Measurements from ENCODE around the gene ATP1B4.

The ATP1B4 gene

DNA sequence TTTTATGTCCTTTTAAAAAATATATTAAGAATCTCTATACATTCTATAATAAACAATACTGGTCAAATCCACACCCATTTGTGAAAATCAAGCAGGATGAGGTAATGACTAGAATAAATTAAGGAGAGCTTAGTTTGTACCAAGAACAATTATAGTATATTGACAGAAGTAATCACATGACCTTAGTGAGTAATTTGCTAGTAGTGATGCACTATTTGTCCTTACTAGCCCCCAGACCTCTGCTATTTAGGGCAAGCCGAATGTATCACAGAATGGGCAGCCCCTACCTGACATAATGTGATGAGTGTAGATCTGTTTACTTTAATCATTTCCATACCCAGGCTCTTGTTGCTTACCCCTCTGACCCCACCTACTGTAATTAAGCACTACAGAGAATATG, 15.8 kb downstream of the ATP1B4 start:
- WGBS = no CpG with 5 or more reads among the region's 1 CpG
- Histone ChIP-seq H3K9ac (ENCODE audit: low read depth, low read length) (no peak overlapping the region), H3K4me1 (ENCODE audit: insufficient read depth, low read length) (peaks cover 18% of the 10 kb centered on the region), H3K4me3 (ENCODE audit: low read length) (no peak overlapping the region), H3K27me3 (ENCODE audit: insufficient read depth, low read length) (no peaks in the 10 kb centered on the region), H3K9me3 (ENCODE audit: insufficient read depth, low read depth, low read length) (no peaks in the 10 kb centered on the region), H3K27ac (ENCODE audit: low read depth, low read length) (no peak overlapping the region), H3K36me3 (ENCODE audit: insufficient read depth, low read length) (no peaks in the 10 kb centered on the region)

DNA sequence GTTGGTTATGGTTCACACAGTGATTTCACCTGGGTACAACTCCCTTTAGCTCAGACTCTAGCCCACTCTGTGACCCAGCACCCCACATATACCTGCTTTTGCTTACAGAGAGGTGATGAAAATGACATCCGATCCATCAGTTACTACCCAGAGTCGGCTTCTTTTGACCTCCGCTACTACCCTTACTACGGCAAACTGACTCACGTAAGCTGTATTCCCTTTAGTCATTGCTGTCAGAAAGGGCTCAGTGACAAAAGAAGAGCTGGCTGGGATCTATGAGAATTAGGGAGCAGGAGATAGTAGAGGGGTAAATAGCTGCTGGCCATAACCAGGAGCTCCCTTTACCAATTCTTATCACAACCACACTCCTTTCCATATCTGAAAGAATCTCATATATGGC, 16.7 kb downstream of the ATP1B4 start:
- WGBS = 97% methylated on average over 5 of the region's 5 CpGs
- no peak overlapping the region for H3K9ac ChIP-seq (ENCODE audit: low read depth, low read length)
- peaks cover 18% of the 10 kb centered on the region for H3K4me1 ChIP-seq (ENCODE audit: insufficient read depth, low read length)
- no peaks in the 10 kb centered on the region for H3K36me3 ChIP-seq (ENCODE audit: insufficient read depth, low read length)
- H3K27me3 ChIP-seq (ENCODE audit: insufficient read depth, low read length) = no peaks in the 10 kb centered on the region
- H3K4me3 ChIP-seq (ENCODE audit: low read length) = no peak overlapping the region
- H3K27ac ChIP-seq (ENCODE audit: low read depth, low read length) = no peak overlapping the region
- no peaks in the 10 kb centered on the region for H3K9me3 ChIP-seq (ENCODE audit: insufficient read depth, low read depth, low read length)

- peaks cover 18% of the 10 kb centered on the region for H3K4me1 ChIP-seq (ENCODE audit: insufficient read depth, low read length)
- no peak overlapping the region for H3K9ac ChIP-seq (ENCODE audit: low read depth, low read length)
- no peaks in the 10 kb centered on the region for H3K27me3 ChIP-seq (ENCODE audit: insufficient read depth, low read length)
- H3K9me3 ChIP-seq (ENCODE audit: insufficient read depth, low read depth, low read length) = no peaks in the 10 kb centered on the region
- H3K4me3 ChIP-seq (ENCODE audit: low read length) = no peak overlapping the region
- 83% methylated on average over 5 of the region's 6 CpGs for WGBS
- H3K36me3 ChIP-seq (ENCODE audit: insufficient read depth, low read length) = no peaks in the 10 kb centered on the region
- H3K27ac ChIP-seq (ENCODE audit: low read depth, low read length) = no peak overlapping the region
Measured at GRCh38 chrX:120379937-120380681, 18.2 kb downstream of the ATP1B4 start.

DNA sequence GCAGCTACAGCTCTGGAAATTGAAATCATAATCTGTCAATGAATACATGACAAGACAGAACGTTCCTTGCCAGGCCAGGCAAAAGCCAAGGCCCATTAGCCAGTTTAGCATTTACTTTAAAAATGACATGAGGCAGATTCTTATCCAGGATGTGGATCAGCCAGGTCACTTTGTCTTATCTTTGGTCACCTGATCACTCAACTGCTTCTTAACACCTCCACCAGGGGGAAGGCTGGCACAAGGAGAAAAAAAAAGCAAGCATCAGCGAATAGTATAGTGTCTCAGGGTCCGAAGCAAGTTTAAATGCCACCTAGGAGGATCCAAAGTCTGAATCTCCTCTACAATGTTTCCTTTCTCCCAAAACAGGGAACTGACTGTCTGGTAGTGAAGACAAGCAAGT, 18.8 kb downstream of the ATP1B4 start:
- Histone ChIP-seq H3K36me3 (ENCODE audit: insufficient read depth, low read length) (no peaks in the 10 kb centered on the region), H3K9ac (ENCODE audit: low read depth, low read length) (no peak overlapping the region), H3K4me3 (ENCODE audit: low read length) (no peak overlapping the region), H3K27ac (ENCODE audit: low read depth, low read length) (no peak overlapping the region), H3K9me3 (ENCODE audit: insufficient read depth, low read depth, low read length) (no peaks in the 10 kb centered on the region), H3K4me1 (ENCODE audit: insufficient read depth, low read length) (peaks cover 18% of the 10 kb centered on the region), H3K27me3 (ENCODE audit: insufficient read depth, low read length) (no peaks in the 10 kb centered on the region)
- 25% methylated on average over 2 of the region's 3 CpGs for WGBS

- Histone ChIP-seq H3K36me3 (ENCODE audit: insufficient read depth, low read length) (no peaks in the 10 kb centered on the region), H3K27ac (ENCODE audit: low read depth, low read length) (no peak overlapping the region), H3K9me3 (ENCODE audit: insufficient read depth, low read depth, low read length) (no peaks in the 10 kb centered on the region), H3K4me1 (ENCODE audit: insufficient read depth, low read length) (no peaks in the 10 kb centered on the region), H3K9ac (ENCODE audit: low read depth, low read length) (no peak overlapping the region), H3K27me3 (ENCODE audit: insufficient read depth, low read length) (no peaks in the 10 kb centered on the region), H3K4me3 (ENCODE audit: low read length) (no peak overlapping the region)
Measured at GRCh38 chrX:120401301-120401700, 39.4 kb downstream of the ATP1B4 start.

DNA sequence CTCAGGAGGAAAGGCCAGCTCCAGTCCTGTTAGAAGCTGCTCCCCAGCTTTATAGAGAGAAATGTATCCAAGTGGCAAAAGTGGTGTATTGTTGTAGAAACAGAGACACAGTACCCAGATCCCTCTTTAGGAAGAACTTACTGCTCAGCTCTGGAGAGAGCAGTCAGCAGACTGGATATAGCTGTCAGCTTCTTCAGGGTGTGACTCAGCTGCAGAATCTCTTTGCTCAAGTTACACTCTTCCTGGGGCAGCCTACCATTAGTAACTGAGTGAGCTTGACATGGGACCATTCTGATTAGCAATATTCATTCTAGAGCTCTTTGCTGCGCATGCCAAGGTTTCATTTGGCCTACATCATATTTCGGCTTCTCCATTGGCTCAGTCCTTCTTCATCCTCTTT, 40.5 kb downstream of the ATP1B4 start:
- WGBS = 90% methylated on average over 2 of the region's 2 CpGs
- Histone ChIP-seq H3K9ac (ENCODE audit: low read depth, low read length) (no peak overlapping the region), H3K36me3 (ENCODE audit: insufficient read depth, low read length) (no peaks in the 10 kb centered on the region), H3K27me3 (ENCODE audit: insufficient read depth, low read length) (no peaks in the 10 kb centered on the region), H3K4me1 (ENCODE audit: insufficient read depth, low read length) (no peaks in the 10 kb centered on the region), H3K27ac (ENCODE audit: low read depth, low read length) (no peak overlapping the region), H3K4me3 (ENCODE audit: low read length) (no peak overlapping the region), H3K9me3 (ENCODE audit: insufficient read depth, low read depth, low read length) (no peaks in the 10 kb centered on the region)

GRCh38 chrX:120406638-120407037, 44.7 kb downstream of the ATP1B4 start:
- H3K4me3 ChIP-seq (ENCODE audit: low read length) = no peak overlapping the region
- H3K9me3 ChIP-seq (ENCODE audit: insufficient read depth, low read depth, low read length) = no peaks in the 10 kb centered on the region; the same call in 1 of the 2 replicates
- no peak overlapping the region for H3K9ac ChIP-seq (ENCODE audit: low read depth, low read length)
- H3K27me3 ChIP-seq (ENCODE audit: insufficient read depth, low read length) = no peaks in the 10 kb centered on the region
- no peaks in the 10 kb centered on the region for H3K4me1 ChIP-seq (ENCODE audit: insufficient read depth, low read length)
- no peaks in the 10 kb centered on the region for H3K36me3 ChIP-seq (ENCODE audit: insufficient read depth, low read length)
- no peak overlapping the region for H3K27ac ChIP-seq (ENCODE audit: low read depth, low read length)
- 86% methylated on average over 5 of the region's 5 CpGs for WGBS

DNA sequence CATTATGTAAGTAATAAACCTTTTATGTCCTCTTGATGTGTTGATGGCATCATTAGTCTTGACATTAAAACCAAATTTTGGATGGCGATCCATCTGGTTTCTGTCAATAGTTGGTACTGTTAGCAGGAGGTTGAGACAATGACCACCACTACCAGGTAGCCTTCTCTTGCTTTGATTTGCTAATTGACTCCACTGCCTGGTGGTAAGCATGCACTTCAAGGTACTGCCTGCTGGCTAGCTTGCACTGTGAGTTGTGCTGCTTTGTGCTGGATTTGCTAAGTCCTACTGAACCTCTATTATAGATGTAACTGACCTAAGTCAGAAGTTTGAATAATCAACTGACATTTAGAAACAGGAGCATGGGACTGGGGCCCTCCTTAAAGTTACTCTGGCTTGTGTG, 46.3 kb downstream of the ATP1B4 start:
- no peak overlapping the region for H3K27ac ChIP-seq (ENCODE audit: low read depth, low read length)
- no peak overlapping the region for H3K4me3 ChIP-seq (ENCODE audit: low read length)
- H3K27me3 ChIP-seq (ENCODE audit: insufficient read depth, low read length) = no peaks in the 10 kb centered on the region
- H3K9me3 ChIP-seq (ENCODE audit: insufficient read depth, low read depth, low read length) = no peaks in the 10 kb centered on the region; the same call in 1 of the 2 replicates
- WGBS = 69% methylated on average over 1 of the region's 1 CpG
- H3K9ac ChIP-seq (ENCODE audit: low read depth, low read length) = no peak overlapping the region
- H3K36me3 ChIP-seq (ENCODE audit: insufficient read depth, low read length) = no peaks in the 10 kb centered on the region
- no peaks in the 10 kb centered on the region for H3K4me1 ChIP-seq (ENCODE audit: insufficient read depth, low read length)

- no peak overlapping the region for H3K9ac ChIP-seq (ENCODE audit: low read depth, low read length)
- WGBS = 95% methylated on average over 2 of the region's 2 CpGs
Measured at GRCh38 chrX:120419463-120419862, 57.6 kb downstream of the ATP1B4 start.

GRCh38 chrX:120426599-120426998, 64.7 kb downstream of the ATP1B4 start:
- H3K27me3 ChIP-seq (ENCODE audit: insufficient read depth, low read length) = no peaks in the 10 kb centered on the region
- H3K4me1 ChIP-seq (ENCODE audit: insufficient read depth, low read length) = no peaks in the 10 kb centered on the region
- no peak overlapping the region for H3K4me3 ChIP-seq (ENCODE audit: low read length)
- H3K9ac ChIP-seq (ENCODE audit: low read depth, low read length) = no peak overlapping the region
- H3K9me3 ChIP-seq (ENCODE audit: insufficient read depth, low read depth, low read length) = no peaks in the 10 kb centered on the region
- no peak overlapping the region for H3K27ac ChIP-seq (ENCODE audit: low read depth, low read length)
- H3K36me3 ChIP-seq (ENCODE audit: insufficient read depth, low read length) = no peaks in the 10 kb centered on the region

More at GRCh38 chrX:120419463-120419862, 57.6 kb downstream of the ATP1B4 start:
- Histone ChIP-seq H3K4me1 (ENCODE audit: insufficient read depth, low read length) (no peaks in the 10 kb centered on the region), H3K27ac (ENCODE audit: low read depth, low read length) (no peak overlapping the region), H3K9me3 (ENCODE audit: insufficient read depth, low read depth, low read length) (no peaks in the 10 kb centered on the region), H3K27me3 (ENCODE audit: insufficient read depth, low read length) (no peaks in the 10 kb centered on the region), H3K4me3 (ENCODE audit: low read length) (no peak overlapping the region), H3K36me3 (ENCODE audit: insufficient read depth, low read length) (no peaks in the 10 kb centered on the region)

- Histone ChIP-seq H3K9ac (ENCODE audit: low read depth, low read length) (no peak overlapping the region), H3K4me3 (ENCODE audit: low read length) (no peak overlapping the region), H3K9me3 (ENCODE audit: insufficient read depth, low read depth, low read length) (no peaks in the 10 kb centered on the region), H3K4me1 (ENCODE audit: insufficient read depth, low read length) (no peaks in the 10 kb centered on the region), H3K27me3 (ENCODE audit: insufficient read depth, low read length) (no peaks in the 10 kb centered on the region), H3K27ac (ENCODE audit: low read depth, low read length) (no peak overlapping the region), H3K36me3 (ENCODE audit: insufficient read depth, low read length) (no peaks in the 10 kb centered on the region)
- WGBS = 72% methylated on average over 2 of the region's 2 CpGs
Measured at GRCh38 chrX:120428309-120428708, 66.4 kb downstream of the ATP1B4 start.

Measured in HUES64 (cell line).